Adrenal gland (tissue), 12 donors: ENCODE results near the gene ZCCHC14. TPM values are rescaled to one million over a fixed set of nuclear protein-coding genes. Genes with fewer than 3 reads are reported as not detected.
"Not testable (repeated sequence)": the region's sequence is repeated elsewhere in the genome, so short reads cannot be mapped to it uniquely, and the experiment has no call there.

ENCODE experiments used
- DNase-seq, 7 donors: peaks; one replicate each; pipeline ENCODE4 v3.0.0-alpha.2; 2019 to 2020
- H3K27ac ChIP-seq, 5 donors: fragments of 200-600 bp; sonication (generic) in 4 of 5; 1 replicate in 3 of 5; 2 replicates in 2 of 5; pipeline versions ENCODE4 v1.5.1 to v1.8.0; 2016 to 2020; ENCODE audit warnings: mild to moderate bottlenecking in 1 of 5
- H3K27me3 ChIP-seq: fragments of 200-600 bp; 2 replicates; pipeline ENCODE4 v1.8.0; 2021
- H3K36me3 ChIP-seq, 2 donors: fragments of 200-600 bp; replicated peaks in 1 of 2; 1 replicate in 1 of 2; 2 replicates in 1 of 2; pipeline versions ENCODE4 v1.5.1 to v1.8.0; 2018 to 2022
- H3K4me1 ChIP-seq, 2 donors: fragments of 200-600 bp; replicated peaks in 1 of 2; 1 replicate in 1 of 2; 2 replicates in 1 of 2; pipeline versions ENCODE4 v1.5.1 to v1.8.0; 2018 to 2021
- H3K4me3 ChIP-seq, 4 donors: fragments of 200-600 bp; sonication (generic) in 3 of 4; one replicate each; pipeline ENCODE4 v1.5.1; 2016 to 2018
- H3K9me3 ChIP-seq, 3 donors: fragments of 200-600 bp; sonication (generic) in 1 of 3; replicated peaks in 1 of 3; 1 replicate in 2 of 3; 2 replicates in 1 of 3; pipeline versions ENCODE4 v1.5.1 to v1.8.0; 2016 to 2021
- CTCF ChIP-seq, 6 experiments: fragments of 450-650 bp in 4 of 6; fragments of 200-600 bp in 2 of 6; sonication (generic) in 1 of 6; IDR thresholded peaks; 1 replicate in 5 of 6; 2 replicates in 1 of 6; pipeline versions ENCODE4 v1.5.1 to v1.8.0; 2016 to 2021; ENCODE audit warnings: antibody characterized with exemption in 6 of 6, mild to moderate bottlenecking in 2 of 6, moderate library complexity in 1 of 6
- POLR2A ChIP-seq, 2 donors: fragments of 450-650 bp; IDR thresholded peaks; one replicate each; pipeline ENCODE4 v1.6.1; 2017; ENCODE audit warnings: antibody characterized with exemption in 2 of 2, mild to moderate bottlenecking in 2 of 2, moderate library complexity in 1 of 2
- WGBS, 4 donors: extraction: QIAGEN DNeasy Blood & Tissue Kit in 2 of 4; methylation state at CpG; one replicate each; pipeline versions ENCODE4 v1.1.5 to v1.1.7; 2013 to 2017; 5-methylcytosine and 5-hydroxymethylcytosine counted together
- intact Hi-C, 2 donors: fragments of 100-400 bp; cut with DNase I; formaldehyde crosslinking; loops; one replicate each; pipeline versions ENCODE4 v1.14.1 to v1.15.0; 2022 to 2023
- polyA plus RNA-seq, 3 donors: library from polyadenylated mRNA; stranded (reverse); fragments of 200-250 nt in 2 of 3; fragments of 350-450 nt in 1 of 3; fragmentation: Illumina TruSeq in 1 of 3; extraction: RNeasy Lipid Tissue Mini Kit (QIAGEN cat#74804) in 1 of 3; gene quantifications; one replicate each; pipeline ENCODE4 v1.2.3, GENCODE V29; 2013 to 2014
- total RNA-seq, 9 donors: library from RNA; depleted of rRNA in 4 of 9; stranded (reverse); fragments of >200 nt in 4 of 9; fragments of 120-200 nt in 1 of 9; fragmentation: NEBNext Ultra II Directional in 1 of 9; extraction: Animal tissue kit (Norgen Biotek cat#: 25700) in 1 of 9; gene quantifications; one replicate each; pipeline versions ENCODE4 v1.1.0 to v1.2.4, GENCODE V29; 2013 to 2023
- donor health status: healthy with polysubstance abuse.
- donor health status: Bipolar disorder and iron deficiency.
- donor health status: DM: yes; HTN: yes; CAD: no.
- donor health status: DM: no; HTN: no; CAD: no.
- donor health status: DM: no; HTN: no; CAD: no.
- donor health status: DM: yes; HTN: yes; CAD: no.

The ZCCHC14 gene
- total and polyA plus RNA-seq, 12 donors: 10.6 to 49.8 (median 28.7) TPM

- no peak for TF ChIP-seq POLR2A (IDR thresholded peaks at IDR 0.05)
- no peak for TF ChIP-seq CTCF (IDR thresholded peaks at IDR 0.05)
- WGBS, 4 donors: 44 to 52% (median 47%) methylated on average over 22 to 24 of the region's 24 CpGs
- Histone ChIP-seq H3K27me3 (no peaks in the 10 kb centered on the region), H3K27ac (peak overlapping the region in 2 of 5 donors; percentile 68 to 84), H3K9me3 (no peaks in the 10 kb centered on the region), H3K4me1 (peaks cover 49 to 71% of the 10 kb centered on the region in 2 donors), H3K36me3 (no peaks in the 10 kb centered on the region), H3K4me3 (no peak overlapping the region)
- DNase-seq: peak in 5 of 7 donors; percentile 46 to 75 (median 60)
- intact Hi-C loops: no loop called here
Measured at GRCh38 chr16:87487361-87487924, 5.4 kb downstream of the ZCCHC14 start.

GRCh38 chr16:87486713-87487247 is 6.0 kb downstream of the ZCCHC14 start:
- Histone ChIP-seq H3K27ac (peak overlapping the region in 3 of 5 donors; percentile 68 to 84 (median 69)), H3K36me3 (no peaks in the 10 kb centered on the region), H3K27me3 (no peaks in the 10 kb centered on the region), H3K9me3 (no peaks in the 10 kb centered on the region), H3K4me3 (no peak overlapping the region), H3K4me1 (peaks cover 49 to 71% of the 10 kb centered on the region in 2 donors)
- intact Hi-C loops: no loop called here
- TF ChIP-seq POLR2A (IDR thresholded peaks at IDR 0.05): no peak
- no peak for TF ChIP-seq CTCF (IDR thresholded peaks at IDR 0.05)
- 54 to 63% (median 55%) methylated on average over 5 of the region's 5 CpGs for WGBS, 4 donors
- no peak for DNase-seq

GRCh38 chr16:87486282-87486681 is 6.5 kb downstream of the ZCCHC14 start:
- WGBS, 4 donors: 74 to 86% (median 80%) methylated on average over 8 of the region's 8 CpGs
- peak overlapping the region in 3 of 5 donors; percentile 69 to 84 (median 78) for H3K27ac ChIP-seq
- intact Hi-C loops: no loop called here

GRCh38 chr16:87485792-87486191 is 7.0 kb downstream of the ZCCHC14 start:
- H3K9me3 ChIP-seq, H3K27me3 ChIP-seq, H3K4me3 ChIP-seq, DNase-seq, H3K36me3 ChIP-seq, intact Hi-C loops: not testable (repeated sequence)
- peak in 1 of 2 donors; percentile 19 for TF ChIP-seq POLR2A (IDR thresholded peaks at IDR 0.05)
- Histone ChIP-seq H3K27ac (peak overlapping the region in 3 of 5 donors; percentile 69 to 84 (median 78)), H3K4me1 (peaks cover 43 to 72% of the 10 kb centered on the region in 2 donors)
- 45 to 62% (median 52%) methylated on average over 4 of the region's 4 CpGs for WGBS, 4 donors

More at GRCh38 chr16:87486282-87486681, 6.5 kb downstream of the ZCCHC14 start:
- Histone ChIP-seq H3K4me1 (peaks cover 44 to 71% of the 10 kb centered on the region in 2 donors), H3K4me3 (no peak overlapping the region), H3K9me3 (no peaks in the 10 kb centered on the region), H3K27me3 (no peaks in the 10 kb centered on the region), H3K36me3 (no peaks in the 10 kb centered on the region)
- no peak for DNase-seq
- no peak for TF ChIP-seq CTCF (IDR thresholded peaks at IDR 0.05)
- no peak for TF ChIP-seq POLR2A (IDR thresholded peaks at IDR 0.05)
